ENCODE data around the gene XPO4.

Gene XPO4

DNA sequence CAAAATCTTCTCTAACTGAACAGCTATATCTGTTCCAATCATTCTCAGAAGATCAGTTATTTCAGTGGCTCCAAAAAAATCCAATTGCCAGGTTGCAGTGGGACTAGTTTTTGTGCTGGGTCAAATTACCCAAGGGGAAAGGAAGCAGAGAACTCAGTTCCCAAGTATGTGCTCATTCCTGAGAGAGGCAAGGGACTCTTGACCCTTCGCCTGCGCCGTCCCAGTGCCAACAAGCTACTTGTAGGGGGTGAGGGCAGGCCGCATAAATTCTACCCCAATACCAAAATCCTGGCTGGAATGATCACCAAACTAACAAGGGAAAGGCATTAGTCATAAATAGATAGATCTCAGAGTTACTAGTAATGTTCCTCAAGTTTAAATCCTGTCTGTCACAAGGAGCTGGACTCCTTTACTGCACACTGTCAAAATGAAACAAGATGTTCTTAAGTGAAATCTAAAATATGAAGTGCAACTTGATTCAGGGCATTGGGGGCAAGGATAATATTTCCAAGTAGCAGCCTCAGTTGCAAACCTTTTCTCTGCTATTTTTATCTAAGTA, 50.6 kb downstream of the XPO4 start:
- H3K9me3 ChIP-seq (ENCODE audit: insufficient read depth, low read length): no peaks in the 10 kb centered on the region
- H3K4me3 ChIP-seq (ENCODE audit: insufficient read depth, low read length, poor library complexity, severe bottlenecking): no peak overlapping the region
- H3K9me2 ChIP-seq (replicated peaks; ENCODE audit: insufficient read depth, low read length): no peaks in the 10 kb centered on the region
- H4K20me1 ChIP-seq (ENCODE audit: low read depth, low read length): no peaks in the 10 kb centered on the region
- H2AFZ ChIP-seq (ENCODE audit: low read depth, low read length, severe bottlenecking): no peak overlapping the region
- no peak overlapping the region for H3K27ac ChIP-seq (ENCODE audit: low read depth, low read length)
- H3F3A ChIP-seq (ENCODE audit: insufficient read depth): 0 out of 2 replicates have a peak, but pooled peaks cover 3% of the 10 kb centered on the region
- no peaks in the 10 kb centered on the region; the same call in 1 of the 2 replicates for H3K36me3 ChIP-seq (ENCODE audit: low read length)
- no peaks in the 10 kb centered on the region for H3K27me3 ChIP-seq (ENCODE audit: low read length)
- H3K4me2 ChIP-seq (ENCODE audit: low read depth, low read length, poor library complexity, severe bottlenecking): no peak overlapping the region
- no peak overlapping the region for H3K9ac ChIP-seq (ENCODE audit: low read length)
- TF ChIP-seq EZH2phosphoT487 (conservative IDR thresholded peaks at IDR 0.05; ENCODE audit: low read length): no peak
- TF ChIP-seq, protein P1, sequence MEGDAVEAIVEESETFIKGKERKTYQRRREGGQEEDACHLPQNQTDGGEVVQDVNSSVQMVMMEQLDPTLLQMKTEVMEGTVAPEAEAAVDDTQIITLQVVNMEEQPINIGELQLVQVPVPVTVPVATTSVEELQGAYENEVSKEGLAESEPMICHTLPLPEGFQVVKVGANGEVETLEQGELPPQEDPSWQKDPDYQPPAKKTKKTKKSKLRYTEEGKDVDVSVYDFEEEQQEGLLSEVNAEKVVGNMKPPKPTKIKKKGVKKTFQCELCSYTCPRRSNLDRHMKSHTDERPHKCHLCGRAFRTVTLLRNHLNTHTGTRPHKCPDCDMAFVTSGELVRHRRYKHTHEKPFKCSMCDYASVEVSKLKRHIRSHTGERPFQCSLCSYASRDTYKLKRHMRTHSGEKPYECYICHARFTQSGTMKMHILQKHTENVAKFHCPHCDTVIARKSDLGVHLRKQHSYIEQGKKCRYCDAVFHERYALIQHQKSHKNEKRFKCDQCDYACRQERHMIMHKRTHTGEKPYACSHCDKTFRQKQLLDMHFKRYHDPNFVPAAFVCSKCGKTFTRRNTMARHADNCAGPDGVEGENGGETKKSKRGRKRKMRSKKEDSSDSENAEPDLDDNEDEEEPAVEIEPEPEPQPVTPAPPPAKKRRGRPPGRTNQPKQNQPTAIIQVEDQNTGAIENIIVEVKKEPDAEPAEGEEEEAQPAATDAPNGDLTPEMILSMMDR (IDR thresholded peaks at IDR 0.05; ENCODE audit: insufficient read depth, low read length, poor library complexity, severe bottlenecking): no peak
- H3K79me2 ChIP-seq (ENCODE audit: insufficient read depth, low read length): peaks cover 9% of the 10 kb centered on the region; the same call in 1 of the 2 replicates

DNA sequence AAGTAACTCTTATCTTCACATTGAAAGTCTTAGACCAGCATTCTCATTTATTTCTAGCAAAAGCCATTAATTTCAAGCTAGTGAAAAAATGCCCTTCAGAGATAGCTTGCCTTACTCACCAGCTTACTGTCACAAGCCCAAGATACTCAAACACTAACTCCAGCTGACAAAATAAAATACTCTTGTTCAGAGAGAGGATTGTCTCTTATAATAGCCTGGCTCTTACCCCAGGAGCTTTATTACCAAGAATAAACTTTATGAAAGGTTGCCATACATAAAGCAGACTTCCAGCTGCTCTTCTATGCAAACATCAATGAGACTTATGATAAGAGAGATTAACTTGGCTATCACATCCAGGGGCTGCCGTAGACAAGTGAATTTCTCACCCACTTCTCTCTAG, 53.6 kb downstream of the XPO4 start:
- Histone ChIP-seq H3K9me2 (replicated peaks; ENCODE audit: insufficient read depth, low read length) (no peaks in the 10 kb centered on the region), H3K79me2 (ENCODE audit: insufficient read depth, low read length) (peaks cover 10% of the 10 kb centered on the region; the same call in 1 of the 2 replicates), H3F3A (ENCODE audit: insufficient read depth) (0 out of 2 replicates have a peak, but pooled peaks cover 3% of the 10 kb centered on the region), H3K4me2 (ENCODE audit: low read depth, low read length, poor library complexity, severe bottlenecking) (no peak overlapping the region), H3K4me3 (ENCODE audit: insufficient read depth, low read length, poor library complexity, severe bottlenecking) (no peak overlapping the region), H3K27ac (ENCODE audit: low read depth, low read length) (no peak overlapping the region), H3K9me3 (ENCODE audit: insufficient read depth, low read length) (no peaks in the 10 kb centered on the region), H3K9ac (ENCODE audit: low read length) (no peak overlapping the region), H3K27me3 (ENCODE audit: low read length) (no peaks in the 10 kb centered on the region), H3K36me3 (ENCODE audit: low read length) (no peaks in the 10 kb centered on the region; the same call in 1 of the 2 replicates), H2AFZ (ENCODE audit: low read depth, low read length, severe bottlenecking) (no peak overlapping the region), H4K20me1 (ENCODE audit: low read depth, low read length) (no peaks in the 10 kb centered on the region)
- TF ChIP-seq, protein P1 (IDR thresholded peaks at IDR 0.05; ENCODE audit: insufficient read depth, low read length, poor library complexity, severe bottlenecking): no peak
- no peak for TF ChIP-seq EZH2phosphoT487 (conservative IDR thresholded peaks at IDR 0.05; ENCODE audit: low read length)

DNA sequence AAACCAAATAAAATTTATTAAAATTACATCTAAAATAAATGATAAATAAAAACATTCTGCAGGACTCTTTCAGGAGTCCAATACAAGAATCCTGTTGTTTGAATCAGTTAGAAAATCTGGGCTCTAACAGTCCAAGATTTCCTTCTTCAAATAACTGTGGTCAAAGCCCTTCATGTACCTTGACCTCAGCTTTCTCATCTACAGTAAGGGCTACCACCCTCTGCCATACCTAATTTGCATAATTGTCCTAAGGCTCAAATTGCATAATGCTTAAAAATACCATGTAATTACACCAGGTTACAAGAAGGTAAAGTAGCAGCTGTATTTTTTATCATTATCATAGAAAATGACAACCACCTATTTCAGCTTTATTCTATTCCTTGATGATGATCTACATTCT, 54.3 kb downstream of the XPO4 start:
- Histone ChIP-seq H3K9ac (ENCODE audit: low read length) (no peak overlapping the region), H3K27ac (ENCODE audit: low read depth, low read length) (no peak overlapping the region), H3K4me3 (ENCODE audit: insufficient read depth, low read length, poor library complexity, severe bottlenecking) (no peak overlapping the region), H3K27me3 (ENCODE audit: low read length) (no peaks in the 10 kb centered on the region), H3F3A (ENCODE audit: insufficient read depth) (0 out of 2 replicates have a peak, but pooled peaks cover 3% of the 10 kb centered on the region), H3K9me2 (replicated peaks; ENCODE audit: insufficient read depth, low read length) (no peaks in the 10 kb centered on the region), H3K4me2 (ENCODE audit: low read depth, low read length, poor library complexity, severe bottlenecking) (no peak overlapping the region), H2AFZ (ENCODE audit: low read depth, low read length, severe bottlenecking) (no peak overlapping the region), H3K36me3 (ENCODE audit: low read length) (no peaks in the 10 kb centered on the region; the same call in 1 of the 2 replicates), H4K20me1 (ENCODE audit: low read depth, low read length) (no peaks in the 10 kb centered on the region), H3K9me3 (ENCODE audit: insufficient read depth, low read length) (no peaks in the 10 kb centered on the region), H3K79me2 (ENCODE audit: insufficient read depth, low read length) (0 out of 2 replicates have a peak, but pooled peaks cover 8% of the 10 kb centered on the region)
- no peak for TF ChIP-seq EZH2phosphoT487 (conservative IDR thresholded peaks at IDR 0.05; ENCODE audit: low read length)
- TF ChIP-seq, protein P1 (IDR thresholded peaks at IDR 0.05; ENCODE audit: insufficient read depth, low read length, poor library complexity, severe bottlenecking): no peak

Data from SU-DHL-6 (cell line).